ENCODE measurements around the gene HOXA4.

HOXA4 gene

DNA sequence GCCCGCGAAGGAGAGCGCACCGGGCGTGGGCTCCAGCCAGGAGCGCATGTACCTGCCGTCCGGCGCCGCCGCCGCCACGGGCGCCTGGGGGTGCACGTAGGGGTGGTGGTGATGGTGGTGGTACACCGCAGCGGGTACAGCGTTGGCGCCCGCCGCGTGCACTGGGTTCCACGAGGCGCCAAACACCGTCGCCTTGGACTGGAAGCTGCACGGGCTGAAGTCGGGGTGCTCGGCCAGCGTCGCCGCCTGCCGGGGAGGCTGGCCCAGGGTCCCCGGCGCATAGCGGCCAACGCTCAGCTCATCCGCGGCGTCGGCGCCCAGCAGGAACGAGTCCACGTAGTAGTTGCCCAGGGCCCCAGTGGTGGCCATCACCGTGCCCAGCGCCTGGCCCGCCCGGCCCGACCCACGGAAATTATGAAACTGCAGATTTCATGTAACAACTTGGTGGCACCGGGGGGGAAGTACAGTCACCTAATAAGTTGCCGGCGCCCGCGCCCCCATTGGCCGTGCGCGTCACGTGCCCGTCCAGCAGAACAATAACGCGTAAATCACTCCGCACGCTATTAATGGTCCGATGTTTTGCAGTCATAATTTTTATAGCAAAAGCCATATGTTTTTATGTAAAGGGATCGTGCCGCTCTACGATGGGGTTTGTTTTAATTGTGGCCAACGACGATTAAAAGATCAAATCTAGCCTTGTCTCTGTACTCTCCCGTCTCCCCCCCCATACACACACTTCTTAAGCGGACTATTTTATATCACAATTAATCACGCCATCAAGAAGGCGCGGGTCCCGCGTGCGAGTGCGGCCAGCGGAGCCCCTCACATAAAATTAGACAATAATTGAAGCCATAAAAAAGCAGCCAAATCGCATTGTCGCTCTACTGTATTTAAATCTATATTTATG is 34.8 kb upstream of the HOXA4 start, which contains the start of gene HOXA9:
Gene HOXA9, minus strand, starts transcription at position 449 of the 907 bp plus-strand sequence. Its CDS starts 80 bp downstream, at position 369.
- Histone ChIP-seq H3F3A (ENCODE audit: control insufficient read depth, insufficient read depth) (peaks cover 2% of the 10 kb centered on the region), H3K4me1 (ENCODE audit: control insufficient read depth, low read length) (peaks cover 11% of the 10 kb centered on the region), H3K4me2 (ENCODE audit: low read length) (peak within 1 kb of the TSS; percentile 28; the same call in 1 of the 2 replicates), H3K27me3 (ENCODE audit: control insufficient read depth, low read length) (peaks cover 65% of the 10 kb centered on the region), H3K27ac (ENCODE audit: low read depth, low read length) (no peak within 1 kb of the TSS), H3K9me3 (ENCODE audit: control insufficient read depth, insufficient read depth, low read length) (no peaks in the 10 kb centered on the region), H3K79me2 (ENCODE audit: control insufficient read depth, low read length) (no peaks in the 10 kb centered on the region), H3K36me3 (ENCODE audit: control insufficient read depth, low read length) (no peaks in the 10 kb centered on the region), H3K9me2 (replicated peaks; ENCODE audit: control insufficient read depth, low read length) (no peaks in the 10 kb centered on the region), H3K4me3 (ENCODE audit: low read length) (no peak within 1 kb of the TSS), H4K20me1 (ENCODE audit: control insufficient read depth, insufficient read depth, low read depth, low read length) (0 out of 2 replicates have a peak, but pooled peaks cover 3% of the 10 kb centered on the region)
- TF ChIP-seq, protein P1, sequence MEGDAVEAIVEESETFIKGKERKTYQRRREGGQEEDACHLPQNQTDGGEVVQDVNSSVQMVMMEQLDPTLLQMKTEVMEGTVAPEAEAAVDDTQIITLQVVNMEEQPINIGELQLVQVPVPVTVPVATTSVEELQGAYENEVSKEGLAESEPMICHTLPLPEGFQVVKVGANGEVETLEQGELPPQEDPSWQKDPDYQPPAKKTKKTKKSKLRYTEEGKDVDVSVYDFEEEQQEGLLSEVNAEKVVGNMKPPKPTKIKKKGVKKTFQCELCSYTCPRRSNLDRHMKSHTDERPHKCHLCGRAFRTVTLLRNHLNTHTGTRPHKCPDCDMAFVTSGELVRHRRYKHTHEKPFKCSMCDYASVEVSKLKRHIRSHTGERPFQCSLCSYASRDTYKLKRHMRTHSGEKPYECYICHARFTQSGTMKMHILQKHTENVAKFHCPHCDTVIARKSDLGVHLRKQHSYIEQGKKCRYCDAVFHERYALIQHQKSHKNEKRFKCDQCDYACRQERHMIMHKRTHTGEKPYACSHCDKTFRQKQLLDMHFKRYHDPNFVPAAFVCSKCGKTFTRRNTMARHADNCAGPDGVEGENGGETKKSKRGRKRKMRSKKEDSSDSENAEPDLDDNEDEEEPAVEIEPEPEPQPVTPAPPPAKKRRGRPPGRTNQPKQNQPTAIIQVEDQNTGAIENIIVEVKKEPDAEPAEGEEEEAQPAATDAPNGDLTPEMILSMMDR (IDR thresholded peaks at IDR 0.05; ENCODE audit: low read depth, low read length, poor library complexity, severe bottlenecking), result no peak
- TF ChIP-seq EZH2phosphoT487 (IDR thresholded peaks at IDR 0.05; ENCODE audit: borderline replicate concordance, low read length), result no peak

DNA sequence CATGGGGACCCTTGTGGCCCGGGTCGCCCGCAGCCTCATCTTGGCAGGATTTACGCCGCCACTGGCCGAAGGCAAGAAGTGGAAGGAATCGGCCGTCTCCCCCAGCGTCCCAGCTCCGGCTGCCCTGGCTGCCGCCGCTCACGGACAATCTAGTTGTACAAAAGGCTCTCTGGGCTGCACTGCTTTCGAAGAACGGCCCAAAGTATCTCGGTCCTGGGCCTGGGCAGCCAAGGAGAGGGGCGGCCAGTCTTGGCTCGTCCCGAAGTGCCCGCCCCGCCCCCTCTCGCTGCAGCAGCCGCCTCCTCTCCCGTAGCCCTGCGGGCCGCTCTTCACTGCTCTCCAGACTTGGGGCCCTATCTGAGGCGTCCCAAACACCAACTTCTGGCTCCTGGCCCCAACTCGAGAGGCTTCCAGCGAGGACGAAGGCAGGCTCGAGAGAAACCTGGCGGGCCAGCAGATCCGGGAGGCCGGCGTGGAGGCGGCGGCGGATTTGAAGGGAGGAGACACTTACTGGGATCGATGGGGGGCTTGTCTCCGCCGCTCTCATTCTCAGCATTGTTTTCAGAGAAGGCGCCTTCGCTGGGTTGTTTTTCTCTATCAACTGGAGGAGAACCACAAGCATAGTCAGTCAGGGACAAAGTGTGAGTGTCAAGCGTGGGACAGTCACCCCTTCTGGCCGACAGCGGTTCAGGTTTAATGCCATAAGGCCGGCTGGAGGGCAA is 34.0 kb upstream of the HOXA4 start:
- Histone ChIP-seq H3K4me2 (ENCODE audit: low read length) (peak overlapping the region; percentile 28; the same call in 1 of the 2 replicates), H3K9me3 (ENCODE audit: control insufficient read depth, insufficient read depth, low read length) (no peaks in the 10 kb centered on the region), H3K9me2 (replicated peaks; ENCODE audit: control insufficient read depth, low read length) (no peaks in the 10 kb centered on the region), H3K27me3 (ENCODE audit: control insufficient read depth, low read length) (peaks cover 63% of the 10 kb centered on the region), H3K4me1 (ENCODE audit: control insufficient read depth, low read length) (peaks cover 15% of the 10 kb centered on the region), H3K36me3 (ENCODE audit: control insufficient read depth, low read length) (no peaks in the 10 kb centered on the region), H3K79me2 (ENCODE audit: control insufficient read depth, low read length) (no peaks in the 10 kb centered on the region), H3K4me3 (ENCODE audit: low read length) (no peak overlapping the region), H3F3A (ENCODE audit: control insufficient read depth, insufficient read depth) (no peaks in the 10 kb centered on the region; the same call in 1 of the 2 replicates), H4K20me1 (ENCODE audit: control insufficient read depth, insufficient read depth, low read depth, low read length) (no peaks in the 10 kb centered on the region), H3K27ac (ENCODE audit: low read depth, low read length) (no peak overlapping the region)
- no peak for TF ChIP-seq EZH2phosphoT487 (IDR thresholded peaks at IDR 0.05; ENCODE audit: borderline replicate concordance, low read length)
- TF ChIP-seq, protein P1 (IDR thresholded peaks at IDR 0.05; ENCODE audit: low read depth, low read length, poor library complexity, severe bottlenecking), result no peak

GRCh38 chr7:27164045-27164366 is 33.4 kb upstream of the HOXA4 start:
- Histone ChIP-seq H3F3A (ENCODE audit: control insufficient read depth, insufficient read depth) (no peaks in the 10 kb centered on the region; the same call in 1 of the 2 replicates), H3K9me2 (replicated peaks; ENCODE audit: control insufficient read depth, low read length) (no peaks in the 10 kb centered on the region), H3K4me3 (ENCODE audit: low read length) (no peak overlapping the region), H3K4me2 (ENCODE audit: low read length) (no peak overlapping the region; the same call in 1 of the 2 replicates), H3K79me2 (ENCODE audit: control insufficient read depth, low read length) (no peaks in the 10 kb centered on the region), H3K27me3 (ENCODE audit: control insufficient read depth, low read length) (peaks cover 63% of the 10 kb centered on the region), H3K36me3 (ENCODE audit: control insufficient read depth, low read length) (no peaks in the 10 kb centered on the region), H3K27ac (ENCODE audit: low read depth, low read length) (no peak overlapping the region), H3K9me3 (ENCODE audit: control insufficient read depth, insufficient read depth, low read length) (no peaks in the 10 kb centered on the region), H3K4me1 (ENCODE audit: control insufficient read depth, low read length) (peaks cover 15% of the 10 kb centered on the region), H4K20me1 (ENCODE audit: control insufficient read depth, insufficient read depth, low read depth, low read length) (no peaks in the 10 kb centered on the region)
- TF ChIP-seq, protein P1 (IDR thresholded peaks at IDR 0.05; ENCODE audit: low read depth, low read length, poor library complexity, severe bottlenecking), result peak; percentile 28
- no peak for TF ChIP-seq EZH2phosphoT487 (IDR thresholded peaks at IDR 0.05; ENCODE audit: borderline replicate concordance, low read length)

Data from DOHH2 (cell line).